SU-DHL-6 (cell line): ENCODE results near the gene PDZRN3.

Source experiments
- H2AFZ ChIP-seq: fragments of 200-600 bp; sonication (generic); 2 replicates; pipeline ENCODE4 v1.6.1; 2014; ENCODE audit warnings: low read depth, mild to moderate bottlenecking, moderate library complexity, mixed read lengths, antibody characterized with exemption, low read length; ENCODE audit not compliant: severe bottlenecking
- H3F3A ChIP-seq: fragments of 200-600 bp; shearing (Covaris generic); 2 replicates; pipeline ENCODE4 v1.6.0; 2016; ENCODE audit warnings: antibody characterized with exemption, mild to moderate bottlenecking; ENCODE audit not compliant: insufficient read depth
- H3K27ac ChIP-seq: fragments of 200-600 bp; sonication (generic); 2 replicates; pipeline ENCODE4 v1.5.1; 2016; ENCODE audit warnings: low read depth, mild to moderate bottlenecking, low read length, moderate library complexity, mixed read lengths
- H3K27me3 ChIP-seq: fragments of 200-600 bp; sonication (generic), shearing (Covaris generic); 2 replicates; pipeline ENCODE4 v1.6.0; 2014; ENCODE audit warnings: mild to moderate bottlenecking, low read length
- H3K36me3 ChIP-seq: fragments of 200-600 bp; sonication (generic); 2 replicates; pipeline ENCODE4 v1.6.1; 2014; ENCODE audit warnings: mild to moderate bottlenecking, low read length, mixed read lengths
- H3K4me2 ChIP-seq: fragments of 300-600, 200-600 bp; shearing (Covaris generic), sonication (generic); 2 replicates; pipeline ENCODE4 v1.6.0; 2014; ENCODE audit warnings: low read length, low read depth, mild to moderate bottlenecking; ENCODE audit not compliant: poor library complexity, severe bottlenecking
- H3K4me3 ChIP-seq: fragments of 200-600 bp; sonication (generic); 2 replicates; pipeline ENCODE4 v1.5.1; 2014; ENCODE audit warnings: antibody characterized with exemption, low read length, mild to moderate bottlenecking, mixed read lengths; ENCODE audit not compliant: insufficient read depth, poor library complexity, severe bottlenecking
- H3K79me2 ChIP-seq: fragments of 200-600 bp; sonication (generic); 2 replicates; pipeline ENCODE4 v1.6.1; 2014; ENCODE audit warnings: mild to moderate bottlenecking, low read length, moderate library complexity; ENCODE audit not compliant: insufficient read depth
- H3K9ac ChIP-seq: fragments of 200-600 bp; sonication (generic); 2 replicates; pipeline ENCODE4 v1.7.0; 2014; ENCODE audit warnings: mild to moderate bottlenecking, low read length
- H3K9me2 ChIP-seq: fragments of 200-600 bp; sonication (generic); replicated peaks from 2 replicates; pipeline ENCODE4 v1.6.1; 2014; ENCODE audit warnings: low read length; ENCODE audit not compliant: insufficient read depth
- H3K9me3 ChIP-seq: fragments of 200-600 bp; sonication (generic); 2 replicates; pipeline ENCODE4 v1.6.1; 2014; ENCODE audit warnings: low read length, mixed read lengths; ENCODE audit not compliant: insufficient read depth
- H4K20me1 ChIP-seq: fragments of 200-600 bp; sonication (generic); 2 replicates; pipeline ENCODE4 v1.6.1; 2014; ENCODE audit warnings: low read depth, mild to moderate bottlenecking, antibody characterized with exemption, low read length, moderate library complexity, mixed read lengths
- EZH2phosphoT487 ChIP-seq: fragments of 200-600 bp; sonication (generic), shearing (Covaris generic); conservative IDR thresholded peaks from 2 replicates; pipeline ENCODE4 v1.6.1; 2018; ENCODE audit warnings: mild to moderate bottlenecking, antibody characterized with exemption, low read length, moderate library complexity, mixed read lengths
- TF ChIP-seq, protein P1 (sequence below): fragments of 200-600 bp; sonication (generic); IDR thresholded peaks from one replicate; pipeline ENCODE4 v1.5.1; 2017; ENCODE audit warnings: antibody characterized with exemption, mild to moderate bottlenecking, low read length, moderate library complexity; ENCODE audit not compliant: insufficient read depth, poor library complexity, severe bottlenecking

PDZRN3 gene

DNA sequence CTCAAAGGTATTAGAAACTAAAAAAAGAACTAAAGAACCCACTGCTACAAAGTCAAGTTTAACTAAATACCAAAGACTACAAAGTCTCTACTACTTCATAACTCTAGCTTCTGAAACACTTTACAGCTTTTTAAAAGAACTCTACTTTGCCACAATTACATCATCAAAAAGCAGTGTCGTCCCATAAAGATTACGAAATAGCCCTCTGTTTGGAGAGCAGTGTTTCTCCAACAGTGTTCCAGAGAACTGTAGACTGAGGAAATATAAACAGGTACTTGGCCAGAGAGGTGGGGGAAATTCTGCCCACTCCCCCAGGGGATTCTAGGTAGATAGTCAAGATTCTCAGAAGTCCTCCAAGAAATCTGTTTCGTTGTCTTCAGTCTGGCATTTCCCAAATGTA is 225.6 kb downstream of the PDZRN3 start:
- no peak overlapping the region for H3K4me3 ChIP-seq
- H3K27me3 ChIP-seq = no peaks in the 10 kb centered on the region
- no peaks in the 10 kb centered on the region for H3K36me3 ChIP-seq
- H3K9me2 ChIP-seq = no peaks in the 10 kb centered on the region
- H3K79me2 ChIP-seq = no peaks in the 10 kb centered on the region
- H2AFZ ChIP-seq = no peak overlapping the region
- no peak for TF ChIP-seq EZH2phosphoT487
- H3K9ac ChIP-seq = no peak overlapping the region
- no peak overlapping the region for H3K27ac ChIP-seq
- H3K9me3 ChIP-seq = no peaks in the 10 kb centered on the region
- H3K4me2 ChIP-seq = no peak overlapping the region
- no peaks in the 10 kb centered on the region for H3F3A ChIP-seq
- H4K20me1 ChIP-seq = no peaks in the 10 kb centered on the region

GRCh38 chr3:73398084-73398483 is 226.7 kb downstream of the PDZRN3 start:
- Histone ChIP-seq H3K9me3 (no peaks in the 10 kb centered on the region), H3K9ac (no peak overlapping the region), H3F3A (no peaks in the 10 kb centered on the region), H3K27me3 (no peaks in the 10 kb centered on the region), H2AFZ (no peak overlapping the region), H3K79me2 (no peaks in the 10 kb centered on the region), H3K9me2 (no peaks in the 10 kb centered on the region), H3K27ac (no peak overlapping the region), H3K36me3 (no peaks in the 10 kb centered on the region), H4K20me1 (no peaks in the 10 kb centered on the region), H3K4me2 (no peak overlapping the region), H3K4me3 (no peak overlapping the region)
- TF ChIP-seq, protein P1, sequence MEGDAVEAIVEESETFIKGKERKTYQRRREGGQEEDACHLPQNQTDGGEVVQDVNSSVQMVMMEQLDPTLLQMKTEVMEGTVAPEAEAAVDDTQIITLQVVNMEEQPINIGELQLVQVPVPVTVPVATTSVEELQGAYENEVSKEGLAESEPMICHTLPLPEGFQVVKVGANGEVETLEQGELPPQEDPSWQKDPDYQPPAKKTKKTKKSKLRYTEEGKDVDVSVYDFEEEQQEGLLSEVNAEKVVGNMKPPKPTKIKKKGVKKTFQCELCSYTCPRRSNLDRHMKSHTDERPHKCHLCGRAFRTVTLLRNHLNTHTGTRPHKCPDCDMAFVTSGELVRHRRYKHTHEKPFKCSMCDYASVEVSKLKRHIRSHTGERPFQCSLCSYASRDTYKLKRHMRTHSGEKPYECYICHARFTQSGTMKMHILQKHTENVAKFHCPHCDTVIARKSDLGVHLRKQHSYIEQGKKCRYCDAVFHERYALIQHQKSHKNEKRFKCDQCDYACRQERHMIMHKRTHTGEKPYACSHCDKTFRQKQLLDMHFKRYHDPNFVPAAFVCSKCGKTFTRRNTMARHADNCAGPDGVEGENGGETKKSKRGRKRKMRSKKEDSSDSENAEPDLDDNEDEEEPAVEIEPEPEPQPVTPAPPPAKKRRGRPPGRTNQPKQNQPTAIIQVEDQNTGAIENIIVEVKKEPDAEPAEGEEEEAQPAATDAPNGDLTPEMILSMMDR = no peak
- TF ChIP-seq EZH2phosphoT487 = no peak

DNA sequence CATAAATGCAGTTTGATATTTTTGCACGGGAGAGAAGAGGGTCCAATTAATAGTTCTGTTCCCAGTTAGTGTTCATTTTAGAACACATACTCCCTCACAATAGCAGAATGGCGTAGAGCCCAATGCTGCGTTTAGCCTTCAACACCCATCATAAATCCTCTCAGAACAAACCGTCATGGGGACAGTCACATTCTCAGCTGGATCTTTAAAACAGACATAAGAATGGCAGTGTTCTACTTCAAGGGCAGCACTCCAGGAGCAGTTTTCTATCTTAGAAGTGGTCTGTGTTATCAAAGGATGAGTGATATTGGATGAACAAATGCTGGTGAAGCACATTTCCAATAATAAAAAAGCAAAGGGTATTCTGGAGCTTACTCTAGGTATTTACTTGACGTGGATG is 230.5 kb downstream of the PDZRN3 start:
- H3K36me3 ChIP-seq = peaks cover 4% of the 10 kb centered on the region; the same call in 1 of the 2 replicates
- no peak overlapping the region for H2AFZ ChIP-seq
- no peak overlapping the region for H3K9ac ChIP-seq
- H3K9me2 ChIP-seq = no peaks in the 10 kb centered on the region
- H3F3A ChIP-seq = no peaks in the 10 kb centered on the region
- H3K79me2 ChIP-seq = no peaks in the 10 kb centered on the region
- H3K4me3 ChIP-seq = no peak overlapping the region
- no peaks in the 10 kb centered on the region for H3K27me3 ChIP-seq
- no peak overlapping the region for H3K27ac ChIP-seq
- H3K4me2 ChIP-seq = no peak overlapping the region
- TF ChIP-seq EZH2phosphoT487 = no peak
- TF ChIP-seq, protein P1 = no peak
- no peaks in the 10 kb centered on the region for H3K9me3 ChIP-seq
- H4K20me1 ChIP-seq = no peaks in the 10 kb centered on the region

DNA sequence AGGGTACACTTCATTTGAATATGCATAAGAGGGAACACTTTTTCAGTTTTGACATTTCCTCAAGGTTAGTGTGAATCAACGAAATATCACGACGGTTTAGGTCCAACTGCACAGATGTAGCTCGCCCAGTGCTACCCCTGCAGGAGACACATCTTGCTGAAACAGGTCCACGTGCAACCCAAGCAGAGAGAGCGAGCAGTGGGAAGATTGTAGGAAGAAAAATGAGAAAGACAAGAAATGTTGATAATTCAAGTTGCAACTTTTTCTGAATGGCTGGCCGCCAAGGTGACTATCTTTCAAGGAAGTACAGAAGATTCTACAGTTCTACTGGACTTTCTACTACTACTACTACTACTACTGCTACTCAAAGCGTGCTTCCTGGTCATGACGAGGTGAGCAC is 231.7 kb downstream of the PDZRN3 start:
- Histone ChIP-seq H3K4me3 (no peak overlapping the region), H3K9ac (no peak overlapping the region), H3K27ac (no peak overlapping the region), H2AFZ (no peak overlapping the region), H3K27me3 (no peaks in the 10 kb centered on the region), H3K9me2 (no peaks in the 10 kb centered on the region), H3F3A (no peaks in the 10 kb centered on the region), H3K36me3 (peaks cover 4% of the 10 kb centered on the region; the same call in 1 of the 2 replicates), H3K4me2 (no peak overlapping the region), H4K20me1 (no peaks in the 10 kb centered on the region), H3K79me2 (no peaks in the 10 kb centered on the region), H3K9me3 (no peaks in the 10 kb centered on the region)
- TF ChIP-seq, protein P1 = no peak
- no peak for TF ChIP-seq EZH2phosphoT487
